H4 (cell line): Measurements from ENCODE around the gene SAP130. TPM values are rescaled to one million over a fixed set of nuclear protein-coding genes. Genes with fewer than 3 reads are reported as not detected.

Experiments used
- DNase-seq: peaks from one replicate; pipeline ENCODE4 v3.0.0-alpha.2; 2015; ENCODE audit warnings: low spot score
- total RNA-seq: library from RNA; depleted of rRNA; stranded (reverse); fragments of >200 nt; shearing (Covaris generic); gene quantifications from 2 replicates; pipeline ENCODE4 v1.2.3, GENCODE V29; 2014; rRNA removed

The SAP130 gene
- total RNA-seq, 1 experiment from 2014 or later = 15.5 TPM

- DNase-seq = no peak
These were observed 134.4 kb downstream of the SAP130 start for GRCh38 chr2:127893494-127893893.

- DNase-seq = no peak
These were observed 134.8 kb downstream of the SAP130 start for GRCh38 chr2:127893033-127893432.

- DNase-seq = no peak
These were observed 136.0 kb downstream of the SAP130 start for GRCh38 chr2:127891811-127892210.

Other genes starting within 250 kb of the SAP130 start
- gene WDR33, start 216.9 kb downstream of the SAP130 start, total RNA-seq = 11.1 and 29.9 TPM in 2 replicates
- 21.2 and 23.8 TPM in 2 replicates for gene POLR2D, start 169.9 kb downstream of the SAP130 start, total RNA-seq
- 11.8 and 13.9 TPM in 2 replicates for gene AMMECR1L, start 142.1 kb downstream of the SAP130 start, total RNA-seq
- 39.9 and 45.6 TPM in 2 replicates for gene UGGT1, start 63.1 kb upstream of the SAP130 start, total RNA-seq